Transverse colon (tissue), 4 donors: ENCODE measurements around the gene ZFHX3. TPM values are rescaled to one million over a fixed set of nuclear protein-coding genes. Genes with fewer than 3 reads are reported as not detected.
A peak's percentile ranks its signal among the peaks of the same experiment; 100 is the strongest.
"Not testable (repeated sequence)": the region's sequence is repeated elsewhere in the genome, so short reads cannot be mapped to it uniquely, and the experiment has no call there.

Source experiments
- DNase-seq: peaks from one replicate; pipeline ENCODE4 v3.0.0-alpha.2; 2019
- H3K27ac ChIP-seq, 4 donors: fragments of 200-600 bp; sonication (generic); 2 replicates each; pipeline ENCODE4 v1.5.1; 2016 to 2018; ENCODE audit warnings: inconsistent platforms in 4 of 4
- H3K27me3 ChIP-seq: fragments of 200-600 bp; sonication (generic); 2 replicates; pipeline ENCODE4 v1.5.1; 2017; ENCODE audit warnings: inconsistent platforms
- H3K36me3 ChIP-seq, 4 donors: fragments of 200-600 bp; sonication (generic); 2 replicates each; pipeline ENCODE4 v1.5.1; 2017 to 2019; ENCODE audit warnings: inconsistent platforms in 4 of 4
- H3K4me1 ChIP-seq, 4 donors: fragments of 200-600 bp; sonication (generic); 2 replicates each; pipeline ENCODE4 v1.5.1; 2017 to 2020; ENCODE audit warnings: inconsistent platforms in 4 of 4
- H3K4me3 ChIP-seq, 4 donors: fragments of 200-600 bp; sonication (generic); 1 replicate in 1 of 4; 2 replicates in 3 of 4; pipeline versions ENCODE4 v1.5.1 to v1.6.1; 2017 to 2019; ENCODE audit warnings: inconsistent platforms in 4 of 4
- H3K9me3 ChIP-seq, 2 donors: fragments of 200-600 bp; sonication (generic); 2 replicates each; pipeline ENCODE4 v1.5.1; 2017 to 2019; ENCODE audit warnings: inconsistent platforms in 2 of 2
- EP300 ChIP-seq: sonication (generic); formaldehyde crosslinking; IDR thresholded peaks from one replicate; pipeline ENCODE4 v1.6.1; 2017; ENCODE audit warnings: antibody characterized with exemption, low read depth
- POLR2A ChIP-seq: fragments of 450-650 bp; IDR thresholded peaks from one replicate; pipeline ENCODE4 v1.6.1; 2016; ENCODE audit warnings: antibody characterized with exemption, mild to moderate bottlenecking, moderate library complexity
- POLR2AphosphoS5 ChIP-seq, 3 donors: sonication (generic); formaldehyde crosslinking; IDR thresholded peaks; one replicate each; pipeline ENCODE4 v1.6.1; 2016; ENCODE audit warnings: antibody characterized with exemption in 3 of 3
- WGBS, 2 donors: methylation state at CpG; one replicate each; pipeline ENCODE4 v1.1.5; 2018; ENCODE audit warnings: low coverage in 1 of 2; 5-methylcytosine and 5-hydroxymethylcytosine counted together
- in situ Hi-C, 4 donors: fragments of 200-750 bp; cut with MboI; loops; one replicate each; pipeline versions ENCODE4 v1.15.0 to v1.15.1; 2017; ENCODE audit warnings: low sequenced_read_pairs in 3 of 4, low pct_ligation_motif_present in 1 of 4, low pct_unique_long_range_greater_than_20kb in 1 of 4
- intact Hi-C: fragments of 100-400 bp; cut with DNase I; formaldehyde crosslinking; loops from one replicate; pipeline ENCODE4 v1.15.1; 2023; ENCODE audit warnings: low total_unique reads
- total RNA-seq, 4 donors: library from RNA; depleted of rRNA; stranded (reverse); fragments of >200 nt; gene quantifications; one replicate each; pipeline ENCODE4 v1.1.0, GENCODE V29; 2016
- TF ChIP-seq, protein P1 (sequence below), 5 experiments: fragments of 200-600 bp in 3 of 5; fragments of 450-650 bp in 2 of 5; sonication (generic) in 3 of 5; IDR thresholded peaks; 1 replicate in 2 of 5; 2 replicates in 3 of 5; pipeline ENCODE4 v1.5.1; 2016 to 2017; ENCODE audit warnings: antibody characterized with exemption in 5 of 5, inconsistent platforms in 3 of 5, mild to moderate bottlenecking in 2 of 5, moderate library complexity in 1 of 5

ZFHX3 gene
- total RNA-seq, 4 donors from 2014 or later = 12.3 to 23.7 (median 15.3) TPM

DNA sequence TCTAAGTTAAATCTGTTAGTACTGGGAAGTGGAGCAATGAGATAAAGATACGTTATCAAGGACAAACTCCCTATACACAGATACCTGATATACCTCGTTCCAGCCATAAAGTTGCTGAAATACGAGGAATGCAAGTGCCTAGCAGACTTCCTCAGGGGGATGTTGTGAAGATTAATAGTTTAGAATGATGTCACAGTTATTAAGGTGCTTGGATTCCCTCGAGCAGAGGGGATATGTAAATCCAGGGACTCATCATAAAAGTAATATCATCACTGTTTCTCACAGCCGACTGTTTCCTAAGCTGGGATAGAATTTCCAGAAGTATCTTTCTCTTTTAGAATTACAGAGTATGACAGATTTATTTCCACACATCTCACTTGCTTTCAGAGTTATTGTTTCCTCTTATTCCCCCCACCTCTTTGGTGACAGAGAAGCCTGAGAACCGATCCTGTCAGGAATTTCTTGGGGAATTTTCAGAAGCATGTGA is 28.4 kb upstream of the ZFHX3 start:
- Histone ChIP-seq H3K27me3 (no peaks in the 10 kb centered on the region), H3K4me3 (no peak overlapping the region), H3K4me1 (peaks cover 5 to 7% (median 7%) of the 10 kb centered on the region in 4 donors), H3K9me3 (no peaks in the 10 kb centered on the region), H3K27ac (no peak overlapping the region), H3K36me3 (no peaks in the 10 kb centered on the region)
- 51 to 54% methylated on average over 4 to 6 of the region's 6 CpGs for WGBS, 2 donors
- TF ChIP-seq, protein P1, sequence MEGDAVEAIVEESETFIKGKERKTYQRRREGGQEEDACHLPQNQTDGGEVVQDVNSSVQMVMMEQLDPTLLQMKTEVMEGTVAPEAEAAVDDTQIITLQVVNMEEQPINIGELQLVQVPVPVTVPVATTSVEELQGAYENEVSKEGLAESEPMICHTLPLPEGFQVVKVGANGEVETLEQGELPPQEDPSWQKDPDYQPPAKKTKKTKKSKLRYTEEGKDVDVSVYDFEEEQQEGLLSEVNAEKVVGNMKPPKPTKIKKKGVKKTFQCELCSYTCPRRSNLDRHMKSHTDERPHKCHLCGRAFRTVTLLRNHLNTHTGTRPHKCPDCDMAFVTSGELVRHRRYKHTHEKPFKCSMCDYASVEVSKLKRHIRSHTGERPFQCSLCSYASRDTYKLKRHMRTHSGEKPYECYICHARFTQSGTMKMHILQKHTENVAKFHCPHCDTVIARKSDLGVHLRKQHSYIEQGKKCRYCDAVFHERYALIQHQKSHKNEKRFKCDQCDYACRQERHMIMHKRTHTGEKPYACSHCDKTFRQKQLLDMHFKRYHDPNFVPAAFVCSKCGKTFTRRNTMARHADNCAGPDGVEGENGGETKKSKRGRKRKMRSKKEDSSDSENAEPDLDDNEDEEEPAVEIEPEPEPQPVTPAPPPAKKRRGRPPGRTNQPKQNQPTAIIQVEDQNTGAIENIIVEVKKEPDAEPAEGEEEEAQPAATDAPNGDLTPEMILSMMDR (IDR thresholded peaks at IDR 0.05) = no peak
- no peak for TF ChIP-seq EP300
- no peak for TF ChIP-seq POLR2AphosphoS5 (IDR thresholded peaks at IDR 0.05)
- no peak for TF ChIP-seq POLR2A
- DNase-seq = no peak
- in situ Hi-C loops (no loop called here), intact Hi-C loops (loop anchor here (10.0 kb wide), 1 partner anchor 88 kb away; no protein-coding TSS in a partner anchor)

DNA sequence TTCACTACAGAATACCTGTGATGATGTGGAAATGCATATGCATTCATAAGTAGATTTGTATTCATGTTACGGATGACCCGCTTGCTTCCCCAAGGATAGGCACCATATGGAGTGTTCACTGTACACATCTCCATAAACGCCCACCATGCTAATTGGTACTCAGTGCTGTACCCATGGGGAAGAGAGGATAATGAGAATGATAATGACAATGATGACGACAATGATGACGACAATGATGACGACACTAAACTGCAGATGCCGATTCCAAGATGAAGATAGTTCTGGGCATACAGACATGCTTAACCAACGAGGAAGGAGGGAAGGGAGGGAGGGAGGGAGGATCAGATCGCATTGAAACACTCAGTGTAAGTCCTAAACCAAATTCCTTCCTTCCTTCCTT is 26.5 kb upstream of the ZFHX3 start:
- intact Hi-C loops = loop anchor here (10.0 kb wide), 1 partner anchor 90 kb away; no protein-coding TSS in a partner anchor
- no peak overlapping the region for H3K27ac ChIP-seq
- in situ Hi-C loops = loop anchor here in 3 of 4 donors (25.0 kb wide), 2 partner anchors 237 to 412 kb away; no protein-coding TSS in a partner anchor
- no peaks in the 10 kb centered on the region for H3K9me3 ChIP-seq
- 87% methylated on average over 9 of the region's 9 CpGs for WGBS, 2 donors
- H3K36me3 ChIP-seq = no peaks in the 10 kb centered on the region
- no peak for TF ChIP-seq POLR2AphosphoS5 (IDR thresholded peaks at IDR 0.05)
- TF ChIP-seq EP300 = no peak
- no peak for TF ChIP-seq POLR2A
- no peak overlapping the region for H3K4me3 ChIP-seq
- H3K4me1 ChIP-seq = peaks cover 11 to 27% (median 24%) of the 10 kb centered on the region in 4 donors
- DNase-seq = no peak
- no peaks in the 10 kb centered on the region for H3K27me3 ChIP-seq

DNA sequence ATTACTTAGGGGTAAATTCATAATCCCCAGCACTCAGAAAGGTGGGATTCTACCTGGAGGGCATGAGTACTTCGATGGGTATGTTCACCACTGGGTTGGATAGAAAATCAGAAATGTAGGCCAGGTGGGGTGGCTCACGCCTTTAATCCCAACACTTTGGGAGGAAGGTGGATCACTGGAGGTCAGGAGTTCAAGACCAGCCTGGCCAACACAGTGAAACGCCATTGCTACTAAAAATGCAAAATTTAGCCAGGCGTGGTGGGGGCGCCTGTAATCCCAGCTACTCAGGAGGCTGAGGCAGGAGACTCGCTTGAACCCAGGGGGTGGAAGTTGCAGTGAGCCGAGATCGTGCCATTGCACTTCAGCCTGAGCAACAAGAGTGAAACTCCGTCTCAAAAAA is 24.1 kb upstream of the ZFHX3 start:
- in situ Hi-C loops = loop anchor here in 3 of 4 donors (25.0 kb wide), 2 partner anchors 235 to 410 kb away; no protein-coding TSS in a partner anchor
- not testable (repeated sequence) for H3K27me3 ChIP-seq, DNase-seq, H3K4me3 ChIP-seq, H3K36me3 ChIP-seq, H3K9me3 ChIP-seq
- 85% methylated on average over 9 of the region's 9 CpGs; no CpG with 5 or more reads in 1 of the 2 donors for WGBS, 2 donors
- Histone ChIP-seq H3K4me1 (peaks cover 26 to 51% (median 42%) of the 10 kb centered on the region in 4 donors), H3K27ac (peak overlapping the region; percentile 69 to 91 (median 78))
- intact Hi-C loops = loop anchor here (10.0 kb wide), 1 partner anchor 93 kb away; no protein-coding TSS in a partner anchor

DNA sequence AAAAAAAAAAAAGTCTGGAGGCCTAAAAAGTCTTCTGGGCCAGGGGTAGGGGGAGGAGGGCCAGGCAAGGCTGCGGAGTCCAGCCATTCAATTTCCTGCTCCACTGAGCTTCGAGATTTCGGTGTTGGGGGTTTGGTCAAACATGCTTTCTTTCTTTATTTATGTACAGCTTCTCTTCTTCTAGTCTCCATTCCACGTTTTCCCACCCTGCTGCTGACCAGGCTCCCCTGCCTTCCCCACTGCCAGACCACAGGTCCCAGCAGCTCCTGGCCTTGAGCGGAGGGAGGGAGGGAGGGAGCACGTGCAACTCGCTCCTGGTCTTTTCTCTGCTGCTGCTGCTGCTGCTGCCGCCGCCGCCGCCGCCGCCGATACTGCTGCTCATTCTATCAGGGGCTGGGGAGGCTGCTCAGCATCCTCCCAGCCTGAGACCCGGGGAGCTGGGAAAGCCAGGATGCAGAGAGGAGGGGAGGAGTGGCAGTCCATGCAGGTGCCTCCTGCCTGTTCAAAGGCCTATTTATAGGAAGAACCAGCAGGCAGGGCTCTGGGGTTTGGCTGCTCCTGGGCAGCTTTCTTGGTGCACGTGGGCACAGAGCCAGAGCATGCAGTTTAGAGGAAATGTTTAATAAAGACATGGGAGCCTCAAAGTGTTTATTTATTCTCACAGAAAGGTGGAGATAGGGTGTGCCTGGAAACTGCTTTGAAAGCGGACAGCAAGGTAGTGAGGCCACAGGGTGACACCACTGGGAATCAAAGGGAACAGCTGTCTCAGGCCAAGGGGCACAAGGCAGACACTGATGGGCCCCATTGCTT is 23.4 kb upstream of the ZFHX3 start:
- H3K27me3 ChIP-seq = peaks cover 6% of the 10 kb centered on the region
- intact Hi-C loops = loop anchor here (10.0 kb wide), 1 partner anchor 93 kb away; no protein-coding TSS in a partner anchor
- WGBS, 2 donors = 0 to 4% methylated on average over 4 to 16 of the region's 17 CpGs
- peak; percentile 72 for DNase-seq
- H3K27ac ChIP-seq = peak overlapping the region; percentile 69 to 91 (median 78)
- TF ChIP-seq POLR2A (no peak), EP300 (no peak)
- TF ChIP-seq, protein P1 (IDR thresholded peaks at IDR 0.05) = peak in 1 of 5 experiments; percentile 19
- no peaks in the 10 kb centered on the region for H3K36me3 ChIP-seq
- in situ Hi-C loops = loop anchor here in 3 of 4 donors (25.0 kb wide), 2 partner anchors 234 to 409 kb away; no protein-coding TSS in a partner anchor
- H3K9me3 ChIP-seq = no peaks in the 10 kb centered on the region
- H3K4me1 ChIP-seq = peaks cover 32 to 58% (median 49%) of the 10 kb centered on the region in 4 donors
- peak overlapping the region in 3 of 4 donors; percentile 5 to 38 (median 11) for H3K4me3 ChIP-seq
